K562 (cell line): Measurements from ENCODE around the gene POLE2. TPM values are rescaled to one million over a fixed set of nuclear protein-coding genes. Genes with fewer than 3 reads are reported as not detected.

Experiments
- ATF1 ChIP-seq, 2 experiments: fragments of 450-650 bp in 1 of 2; IDR thresholded peaks; 2 replicates each; pipeline ENCODE4 v1.6.1; 2016; ENCODE audit warnings: missing compliant biosample characterization in 1 of 2, missing genetic modification characterization in 1 of 2
- CCNT2 ChIP-seq: IDR thresholded peaks from 2 replicates; pipeline ENCODE4 v1.6.1; 2011; ENCODE audit warnings: borderline replicate concordance, low read depth, mild to moderate bottlenecking, moderate library complexity, mixed read lengths, low read length; ENCODE audit not compliant: insufficient read length; ENCODE audit errors: extremely low read depth
- DPF2 ChIP-seq: fragments of 450-650 bp; IDR thresholded peaks from 2 replicates; pipeline ENCODE4 v1.6.1; 2016
- FOXK2 ChIP-seq, 2 experiments: fragments of 450-650 bp; IDR thresholded peaks in 1 of 2; conservative IDR thresholded peaks in 1 of 2; 2 replicates each; pipeline ENCODE4 v1.6.1; 2016; ENCODE audit warnings: low read depth in 2 of 2, mild to moderate bottlenecking in 1 of 2
- GABPB1 ChIP-seq: sonication (generic); formaldehyde crosslinking; IDR thresholded peaks from 2 replicates; pipeline ENCODE4 v1.8.0; 2022; ENCODE audit warnings: mild to moderate bottlenecking, missing genetic modification reagents
- HNRNPLL ChIP-seq: fragments of 200-400 bp; formaldehyde crosslinking; IDR thresholded peaks from 2 replicates; pipeline ENCODE4 v1.6.1; 2017; ENCODE audit warnings: low read length, low read depth, mild to moderate bottlenecking; ENCODE audit not compliant: poor library complexity, severe bottlenecking
- PHB ChIP-seq: fragments of 250-450 bp; sonication (Bioruptor Pico); IDR thresholded peaks from 2 replicates; pipeline ENCODE4 v1.5.0; 2021
- PTBP1 ChIP-seq: fragments of 200-400 bp; formaldehyde crosslinking; IDR thresholded peaks from 2 replicates; pipeline ENCODE4 v1.6.1; 2017; ENCODE audit warnings: low read depth, low read length
- SMAD4 ChIP-seq: fragments of 250-450 bp; sonication (Bioruptor Pico); conservative IDR thresholded peaks from 2 replicates; pipeline ENCODE4 v1.8.0; 2021; ENCODE audit warnings: inconsistent platforms, mild to moderate bottlenecking, moderate library complexity
- TBP ChIP-seq: optimal IDR thresholded peaks from 2 replicates; pipeline ENCODE3; 2011; ENCODE audit warnings: low read depth, low read length, improper control_type of control experiment
- polyA plus RNA-seq, 8 experiments: library from polyadenylated mRNA; depleted of rRNA in 4 of 8; stranded (reverse) in 5 of 8; unstranded in 3 of 8; fragments of >200 nt; fragmentation: Nextera tagmentation in 2 of 8; fragmentation: Illumina TruSeq in 1 of 8; extraction: Ambion mirVana in 2 of 8; extraction: Trizol in 1 of 8; gene quantifications; 2 replicates each; pipeline versions ENCODE4 v1.2.1 to v1.2.3, GENCODE V29; 2011 to 2014; ENCODE audit warnings: inconsistent platforms in 1 of 8, missing spikeins in 1 of 8
- total RNA-seq, 7 experiments: library from RNA; depleted of rRNA in 6 of 7; stranded (reverse); fragments of >200 nt in 6 of 7; fragmentation: Illumina TruSeq in 2 of 7; extraction: Trizol in 2 of 7; gene quantifications; 2 replicates each; pipeline versions ENCODE4 v1.2.1 to v1.2.3, GENCODE V29; 2011 to 2021; ENCODE audit warnings: low replicate concordance in 1 of 7
- TF ChIP-seq, protein P1 (sequence below), 2 experiments: IDR thresholded peaks; 2 replicates each; pipeline ENCODE4 v1.6.1; 2011; ENCODE audit warnings: borderline replicate concordance in 1 of 2, control low read depth in 1 of 2, low read depth in 1 of 2, low read length in 1 of 2, mild to moderate bottlenecking in 1 of 2, mixed read lengths in 1 of 2, moderate library complexity in 1 of 2; ENCODE audit not compliant: insufficient read depth in 1 of 2, insufficient read length in 1 of 2, poor library complexity in 1 of 2, severe bottlenecking in 1 of 2; ENCODE audit errors: extremely low read depth in 1 of 2
- TF ChIP-seq, protein P2 (sequence below): sonication (generic); formaldehyde crosslinking; IDR thresholded peaks from 2 replicates; pipeline ENCODE4 v1.4.0; 2020; ENCODE audit warnings: mild to moderate bottlenecking, missing genetic modification reagents
- TF ChIP-seq, protein P3 (sequence below), 2 experiments: fragments of 450-650 bp; formaldehyde crosslinking in 1 of 2; IDR thresholded peaks; 2 replicates each; pipeline versions ENCODE4 v1.4.0 to v1.6.1; 2014 to 2020; ENCODE audit warnings: mild to moderate bottlenecking in 2 of 2, borderline replicate concordance in 1 of 2, low read depth in 1 of 2

Gene POLE2
- total and polyA plus RNA-seq, 9 of the 15 experiments (the other 6 are each of a cell fraction or from before 2014, with no cell fraction given) = 30.7 to 78.4 (median 55.4) TPM

DNA sequence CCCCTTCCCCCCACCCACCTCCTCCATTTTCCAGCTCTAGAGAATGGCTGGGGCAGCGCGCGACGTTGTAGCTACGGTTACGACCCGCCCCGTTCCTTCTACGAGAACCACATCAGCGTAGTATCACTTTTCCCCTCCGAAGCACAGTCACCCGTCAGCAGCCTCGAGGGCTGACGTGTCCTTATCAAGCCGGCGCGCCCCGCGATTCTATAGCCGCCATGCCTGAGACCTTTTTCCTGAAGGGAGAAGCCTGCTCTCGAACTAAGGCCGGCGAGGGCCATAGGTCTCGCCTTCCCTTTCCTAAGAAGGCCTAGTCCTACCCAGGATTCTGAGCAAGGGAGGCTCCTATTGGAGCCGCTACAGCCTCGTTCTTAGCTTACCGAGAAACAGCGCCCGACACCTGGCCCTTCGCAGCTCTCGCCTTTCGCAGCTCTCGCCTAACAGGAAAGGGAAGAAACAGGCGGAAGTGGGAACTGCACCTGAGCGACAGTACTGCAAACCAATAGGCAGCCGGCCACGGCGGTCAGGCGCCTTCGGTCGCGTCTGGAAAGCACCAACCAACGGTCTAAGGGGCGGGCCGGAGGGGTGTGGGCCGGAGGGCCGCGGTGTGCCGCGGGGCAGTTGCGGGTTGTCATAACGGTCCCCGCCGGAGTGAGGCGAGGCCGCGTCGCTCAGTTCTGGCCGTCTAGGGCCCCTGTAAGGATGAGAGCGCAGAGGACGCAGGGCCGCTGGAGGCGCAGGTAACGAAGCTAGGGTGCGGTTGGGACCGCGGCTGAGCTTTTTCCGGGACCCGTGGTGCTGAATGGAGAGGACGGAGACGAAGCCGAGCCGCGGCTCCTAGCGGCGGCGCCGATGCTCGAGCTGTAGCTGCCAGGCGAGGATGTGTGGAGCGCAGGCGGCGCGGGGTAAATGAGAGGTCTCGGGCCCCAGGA lies 67.6 kb downstream of the POLE2 start, which contains the start of the genes MGAT2 and RPL36AL (continued):
- TF ChIP-seq, protein P1, sequence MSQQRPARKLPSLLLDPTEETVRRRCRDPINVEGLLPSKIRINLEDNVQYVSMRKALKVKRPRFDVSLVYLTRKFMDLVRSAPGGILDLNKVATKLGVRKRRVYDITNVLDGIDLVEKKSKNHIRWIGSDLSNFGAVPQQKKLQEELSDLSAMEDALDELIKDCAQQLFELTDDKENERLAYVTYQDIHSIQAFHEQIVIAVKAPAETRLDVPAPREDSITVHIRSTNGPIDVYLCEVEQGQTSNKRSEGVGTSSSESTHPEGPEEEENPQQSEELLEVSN (IDR thresholded peaks at IDR 0.05; ENCODE audit: borderline replicate concordance in 1 of 2, extremely low read depth in 1 of 2, insufficient read depth in 1 of 2, insufficient read length in 1 of 2, low read depth in 1 of 2, low read length in 1 of 2, poor library complexity in 1 of 2, severe bottlenecking in 1 of 2) = peak in 1 of 2 experiments; percentile 76
- peak; percentile 92 for TF ChIP-seq TBP
- 0 out of 2 replicates have a peak, but pooled peaks have one; percentile 38 for TF ChIP-seq PHB (CRISPR knock-in tag)
- peak; percentile 88 for TF ChIP-seq HNRNPLL
- no peak for TF ChIP-seq DPF2
- 0 out of 2 replicates have a peak, but pooled peaks have one; percentile 24 for TF ChIP-seq ATF1 (CRISPR knock-in tag; IDR thresholded peaks at IDR 0.05)
- TF ChIP-seq ATF1 (tag; IDR thresholded peaks at IDR 0.05) = peak; percentile 82
- TF ChIP-seq, protein P2, sequence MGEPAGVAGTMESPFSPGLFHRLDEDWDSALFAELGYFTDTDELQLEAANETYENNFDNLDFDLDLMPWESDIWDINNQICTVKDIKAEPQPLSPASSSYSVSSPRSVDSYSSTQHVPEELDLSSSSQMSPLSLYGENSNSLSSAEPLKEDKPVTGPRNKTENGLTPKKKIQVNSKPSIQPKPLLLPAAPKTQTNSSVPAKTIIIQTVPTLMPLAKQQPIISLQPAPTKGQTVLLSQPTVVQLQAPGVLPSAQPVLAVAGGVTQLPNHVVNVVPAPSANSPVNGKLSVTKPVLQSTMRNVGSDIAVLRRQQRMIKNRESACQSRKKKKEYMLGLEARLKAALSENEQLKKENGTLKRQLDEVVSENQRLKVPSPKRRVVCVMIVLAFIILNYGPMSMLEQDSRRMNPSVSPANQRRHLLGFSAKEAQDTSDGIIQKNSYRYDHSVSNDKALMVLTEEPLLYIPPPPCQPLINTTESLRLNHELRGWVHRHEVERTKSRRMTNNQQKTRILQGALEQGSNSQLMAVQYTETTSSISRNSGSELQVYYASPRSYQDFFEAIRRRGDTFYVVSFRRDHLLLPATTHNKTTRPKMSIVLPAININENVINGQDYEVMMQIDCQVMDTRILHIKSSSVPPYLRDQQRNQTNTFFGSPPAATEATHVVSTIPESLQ = 0 out of 2 replicates have a peak, but pooled peaks have one; percentile 6
- peak; percentile 55; the same call in 1 of the 2 replicates for TF ChIP-seq SMAD4
- TF ChIP-seq GABPB1 (CRISPR knock-in tag) = peak; percentile 84
- no peak for TF ChIP-seq PTBP1
- TF ChIP-seq FOXK2 (conservative IDR thresholded peaks at IDR 0.05 in 1 of 2, IDR thresholded peaks at IDR 0.05 in 1 of 2; ENCODE audit: low read depth in 2 of 2) = 0 out of 4 replicates have a peak, but pooled peaks of 1 of the 2 experiments have one; percentile 20
- TF ChIP-seq, protein P3, sequence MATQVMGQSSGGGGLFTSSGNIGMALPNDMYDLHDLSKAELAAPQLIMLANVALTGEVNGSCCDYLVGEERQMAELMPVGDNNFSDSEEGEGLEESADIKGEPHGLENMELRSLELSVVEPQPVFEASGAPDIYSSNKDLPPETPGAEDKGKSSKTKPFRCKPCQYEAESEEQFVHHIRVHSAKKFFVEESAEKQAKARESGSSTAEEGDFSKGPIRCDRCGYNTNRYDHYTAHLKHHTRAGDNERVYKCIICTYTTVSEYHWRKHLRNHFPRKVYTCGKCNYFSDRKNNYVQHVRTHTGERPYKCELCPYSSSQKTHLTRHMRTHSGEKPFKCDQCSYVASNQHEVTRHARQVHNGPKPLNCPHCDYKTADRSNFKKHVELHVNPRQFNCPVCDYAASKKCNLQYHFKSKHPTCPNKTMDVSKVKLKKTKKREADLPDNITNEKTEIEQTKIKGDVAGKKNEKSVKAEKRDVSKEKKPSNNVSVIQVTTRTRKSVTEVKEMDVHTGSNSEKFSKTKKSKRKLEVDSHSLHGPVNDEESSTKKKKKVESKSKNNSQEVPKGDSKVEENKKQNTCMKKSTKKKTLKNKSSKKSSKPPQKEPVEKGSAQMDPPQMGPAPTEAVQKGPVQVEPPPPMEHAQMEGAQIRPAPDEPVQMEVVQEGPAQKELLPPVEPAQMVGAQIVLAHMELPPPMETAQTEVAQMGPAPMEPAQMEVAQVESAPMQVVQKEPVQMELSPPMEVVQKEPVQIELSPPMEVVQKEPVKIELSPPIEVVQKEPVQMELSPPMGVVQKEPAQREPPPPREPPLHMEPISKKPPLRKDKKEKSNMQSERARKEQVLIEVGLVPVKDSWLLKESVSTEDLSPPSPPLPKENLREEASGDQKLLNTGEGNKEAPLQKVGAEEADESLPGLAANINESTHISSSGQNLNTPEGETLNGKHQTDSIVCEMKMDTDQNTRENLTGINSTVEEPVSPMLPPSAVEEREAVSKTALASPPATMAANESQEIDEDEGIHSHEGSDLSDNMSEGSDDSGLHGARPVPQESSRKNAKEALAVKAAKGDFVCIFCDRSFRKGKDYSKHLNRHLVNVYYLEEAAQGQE (IDR thresholded peaks at IDR 0.05; ENCODE audit: borderline replicate concordance) = peak; percentile 23; the same call in 1 of the 2 replicates
- TF ChIP-seq, protein P3 (CRISPR knock-in tag; IDR thresholded peaks at IDR 0.05; ENCODE audit: low read depth) = no peak
- TF ChIP-seq CCNT2 = peak; percentile 47
